Stomach (tissue), 19 donors: ENCODE results near the gene CNNM4. TPM values are rescaled to one million over a fixed set of nuclear protein-coding genes. Genes with fewer than 3 reads are reported as not detected.

Source experiments
- DNase-seq, 2 donors: peaks; one replicate each; pipeline versions ENCODE4 v3.0.0 to v3.0.0-alpha.2; 2013 to 2019
- H3K27ac ChIP-seq, 5 donors: fragments of 200-600 bp in 4 of 5; sonication (generic) in 4 of 5; one replicate each; pipeline ENCODE4 v1.5.1; 2013 to 2019; ENCODE audit warnings: mild to moderate bottlenecking in 1 of 5, moderate library complexity in 1 of 5
- H3K27me3 ChIP-seq, 3 donors: fragments of 200-600 bp; sonication (generic); one replicate each; pipeline ENCODE4 v1.5.1; 2017 to 2019; ENCODE audit warnings: mixed run types in 1 of 3
- H3K36me3 ChIP-seq, 4 donors: fragments of 200-600 bp; sonication (generic); 1 replicate in 3 of 4; 2 replicates in 1 of 4; pipeline ENCODE4 v1.5.1; 2016 to 2019
- H3K4me1 ChIP-seq, 4 donors: fragments of 200-600 bp; sonication (generic); one replicate each; pipeline ENCODE4 v1.5.1; 2016 to 2019
- H3K4me3 ChIP-seq, 4 donors: fragments of 200-600 bp; sonication (generic) in 3 of 4; one replicate each; pipeline ENCODE4 v1.5.1; 2016 to 2019; ENCODE audit warnings: mild to moderate bottlenecking in 1 of 4
- H3K9me3 ChIP-seq, 4 donors: fragments of 200-600 bp; sonication (generic); one replicate each; pipeline ENCODE4 v1.5.1; 2016 to 2019
- CTCF ChIP-seq, 7 experiments: fragments of 450-650 bp in 4 of 7; fragments of 200-600 bp in 3 of 7; sonication (generic) in 3 of 7; IDR thresholded peaks; one replicate each; pipeline ENCODE4 v1.5.1; 2016 to 2019; ENCODE audit warnings: antibody characterized with exemption in 7 of 7, control low read depth in 2 of 7, mild to moderate bottlenecking in 1 of 7
- EP300 ChIP-seq: sonication (generic); formaldehyde crosslinking; IDR thresholded peaks from one replicate; pipeline ENCODE4 v1.6.1; 2017; ENCODE audit warnings: antibody characterized with exemption
- POLR2A ChIP-seq, 4 donors: fragments of 450-650 bp; IDR thresholded peaks; one replicate each; pipeline ENCODE4 v1.6.1; 2016; ENCODE audit warnings: antibody characterized with exemption in 4 of 4, control low read depth in 2 of 4, mild to moderate bottlenecking in 1 of 4, moderate library complexity in 1 of 4
- POLR2AphosphoS5 ChIP-seq, 3 donors: sonication (generic); formaldehyde crosslinking; IDR thresholded peaks; one replicate each; pipeline ENCODE4 v1.6.1; 2016; ENCODE audit warnings: antibody characterized with exemption in 3 of 3
- WGBS, 5 donors: extraction: QIAGEN DNeasy Blood & Tissue Kit in 3 of 5; methylation state at CpG; one replicate each; pipeline versions ENCODE4 v1.1.5 to v1.1.7; 2013 to 2018; 5-methylcytosine and 5-hydroxymethylcytosine counted together
- intact Hi-C: fragments of 100-400 bp; cut with DNase I; formaldehyde crosslinking; loops from one replicate; pipeline ENCODE4 v1.15.1; 2023; ENCODE audit warnings: low total_unique reads
- long read RNA-seq, 10 donors: transcript quantifications; one replicate each; lab custom pipeline, GENCODE V29; 2026
- polyA plus RNA-seq, 3 donors: library from polyadenylated mRNA; stranded (reverse); fragments of 200-250 nt; gene quantifications; one replicate each; pipeline ENCODE4 v1.2.3, GENCODE V29; 2013
- total RNA-seq, 5 donors: library from RNA; depleted of rRNA; stranded (reverse); fragments of >200 nt; gene quantifications; one replicate each; pipeline versions ENCODE4 v1.1.0 to v1.2.3, GENCODE V29; 2014 to 2016
- donor health status: healthy with polysubstance abuse.
- donor health status: Bipolar disorder and iron deficiency.
- donor health status: healthy.

Gene CNNM4
- 10 to 100 TPM in 1 of 5 donors, 1 to 10 TPM in 4; 1.2 to 26.6 (median 5.1) TPM for total RNA-seq
- 1 to 10 TPM; 1.4 to 2.8 (median 2.1) TPM for polyA plus RNA-seq
- long read RNA-seq, donor 1: 0 reads
- long read RNA-seq, donor 2, full-length matches to known transcripts: 1 of 8 reads
- long read RNA-seq, donor 2, partial matches to known transcripts: 7 of 8 reads
- long read RNA-seq, donor 2, other reads (novel, unspliced or antisense): 0 of 8 reads
- long read RNA-seq, donor 3: 0 reads
- long read RNA-seq, donor 4: 0 reads
- long read RNA-seq, donor 5, full-length matches to known transcripts: 3 of 3 reads
- long read RNA-seq, donor 5, partial matches to known transcripts: 0 of 3 reads
- long read RNA-seq, donor 5, other reads (novel, unspliced or antisense): 0 of 3 reads
- long read RNA-seq, donor 6: 0 reads
- long read RNA-seq, donor 7, full-length matches to known transcripts: 1 of 6 reads
- long read RNA-seq, donor 7, partial matches to known transcripts: 5 of 6 reads
- long read RNA-seq, donor 7, other reads (novel, unspliced or antisense): 0 of 6 reads
- long read RNA-seq, donor 8, partial matches to known transcripts: 7 of 7 reads
- long read RNA-seq, donor 8, other reads (novel, unspliced or antisense): 0 of 7 reads
- long read RNA-seq, donor 9, full-length matches to known transcripts: 1 of 1 reads
- long read RNA-seq, donor 9, partial matches to known transcripts: 0 of 1 reads
- long read RNA-seq, donor 9, other reads (novel, unspliced or antisense): 0 of 1 reads
- long read RNA-seq, donor 10: 0 reads

GRCh38 chr2:96760036-96760985, at the start of gene CNNM4:
TSS of gene CNNM4 (plus strand) at chr2:96760902. CDS start at chr2:96761000, 98 bp downstream.
- Histone ChIP-seq H3K4me3 (peak within 1 kb of the TSS; percentile 60 to 77 (median 71)), H3K27me3 (no peaks in the 10 kb centered on the region), H3K4me1 (peaks cover 42 to 60% (median 56%) of the 10 kb centered on the region in 4 donors), H3K36me3 (no peaks in the 10 kb centered on the region), H3K9me3 (no peaks in the 10 kb centered on the region), H3K27ac (peak within 1 kb of the TSS; percentile 80 to 90 (median 88))
- peak; percentile 97 to 98 for DNase-seq
- WGBS, 5 donors: 5 to 22% (median 8%) methylated on average over 14 to 62 of the region's 62 CpGs
- peak in 1 of 7 experiments; percentile 36 for TF ChIP-seq CTCF (IDR thresholded peaks at IDR 0.05)
- no peak for TF ChIP-seq POLR2A (IDR thresholded peaks at IDR 0.05)
- TF ChIP-seq POLR2AphosphoS5 (IDR thresholded peaks at IDR 0.05): peak in 2 of 3 donors; percentile 64 to 86
- intact Hi-C loops: no loop called here

- 68 to 82% (median 75%) methylated on average over 3 of the region's 3 CpGs for WGBS, 5 donors
- no peak overlapping the region for H3K4me3 ChIP-seq
- no peak for DNase-seq
- no peaks in the 10 kb centered on the region for H3K27me3 ChIP-seq
- TF ChIP-seq POLR2AphosphoS5 (IDR thresholded peaks at IDR 0.05): no peak
- no peak for TF ChIP-seq CTCF (IDR thresholded peaks at IDR 0.05)
- TF ChIP-seq POLR2A (IDR thresholded peaks at IDR 0.05): no peak
- no peak for TF ChIP-seq EP300
- intact Hi-C loops: no loop called here
- no peaks in the 10 kb centered on the region for H3K4me1 ChIP-seq
- H3K27ac ChIP-seq: no peak overlapping the region
- peaks cover 56 to 100% (median 94%) of the 10 kb centered on the region in 4 donors for H3K36me3 ChIP-seq
- H3K9me3 ChIP-seq: no peaks in the 10 kb centered on the region
Observed at GRCh38 chr2:96710985-96711384, 49.7 kb upstream of the CNNM4 start.

- intact Hi-C loops: no loop called here
- 86 to 89% (median 88%) methylated on average over 5 of the region's 5 CpGs for WGBS, 5 donors
- TF ChIP-seq EP300 (no peak), CTCF (IDR thresholded peaks at IDR 0.05) (no peak), POLR2A (IDR thresholded peaks at IDR 0.05) (no peak), POLR2AphosphoS5 (IDR thresholded peaks at IDR 0.05) (no peak)
- peaks cover 12 to 84% (median 75%) of the 10 kb centered on the region in 4 donors for H3K36me3 ChIP-seq
- no peak overlapping the region for H3K4me3 ChIP-seq
- H3K9me3 ChIP-seq: no peaks in the 10 kb centered on the region
- H3K27me3 ChIP-seq: no peaks in the 10 kb centered on the region
- no peak for DNase-seq
- H3K27ac ChIP-seq: no peak overlapping the region
- H3K4me1 ChIP-seq: no peaks in the 10 kb centered on the region
Observed at GRCh38 chr2:96715658-96716057, 45.0 kb upstream of the CNNM4 start.

- TF ChIP-seq EP300 (no peak), POLR2A (IDR thresholded peaks at IDR 0.05) (no peak), POLR2AphosphoS5 (IDR thresholded peaks at IDR 0.05) (no peak), CTCF (IDR thresholded peaks at IDR 0.05) (no peak)
- H3K4me3 ChIP-seq: no peak overlapping the region
- DNase-seq: no peak
- H3K36me3 ChIP-seq: peaks cover 6 to 79% (median 69%) of the 10 kb centered on the region in 4 donors
- no peaks in the 10 kb centered on the region for H3K27me3 ChIP-seq
- H3K9me3 ChIP-seq: no peaks in the 10 kb centered on the region
- no peak overlapping the region for H3K27ac ChIP-seq
- intact Hi-C loops: no loop called here
- no peaks in the 10 kb centered on the region for H3K4me1 ChIP-seq
Observed at GRCh38 chr2:96716388-96716787, 44.3 kb upstream of the CNNM4 start.
